Activated CD4-positive, alpha-beta T cell treated with anti-CD3 and anti-CD28 coated beads for 48 hours (primary cell): ENCODE results near the gene ZNF329.
A peak's percentile ranks its signal among the peaks of the same experiment; 100 is the strongest.

Source experiments
- DNase-seq: peaks from one replicate; pipeline ENCODE4 v3.0.0-alpha.2; 2020

Gene ZNF329

DNA sequence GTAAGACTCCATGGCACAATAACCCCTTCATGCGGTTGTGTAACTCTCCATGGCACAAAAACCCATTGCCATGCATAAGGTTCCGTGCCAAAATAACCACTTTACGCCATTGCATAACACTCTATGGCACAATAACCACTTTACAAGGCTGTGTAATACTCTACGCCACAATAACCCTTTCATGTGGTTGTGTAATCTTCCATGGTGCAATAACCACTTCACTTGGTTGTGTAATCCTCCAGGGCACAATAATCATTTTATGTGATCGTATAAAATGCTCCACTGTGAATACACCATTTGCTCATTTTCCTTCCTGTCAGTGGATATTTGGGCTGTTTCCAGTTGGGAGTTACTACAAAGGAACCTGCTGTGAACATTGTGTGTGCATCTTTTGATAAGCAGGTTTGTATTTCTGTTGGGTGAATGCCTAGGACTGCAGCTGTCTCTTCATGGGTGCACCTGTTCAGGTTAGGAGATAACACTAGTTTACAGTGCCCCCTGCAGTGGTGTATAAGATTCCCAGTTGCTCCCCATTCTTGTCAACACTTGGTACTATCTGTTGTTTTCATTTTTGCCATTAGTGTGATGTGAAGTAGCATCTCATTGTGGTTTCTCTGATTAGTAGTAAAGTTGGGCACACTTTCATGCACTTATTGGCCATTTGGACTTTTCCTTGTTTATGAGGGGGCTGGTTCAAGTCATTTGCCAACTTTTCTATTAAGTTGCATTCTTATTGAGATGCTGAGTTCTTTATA is 31.4 kb downstream of the ZNF329 start:
- no peak for DNase-seq

- DNase-seq: no peak
Measured at GRCh38 chr19:58117841-58118575, 32.6 kb downstream of the ZNF329 start.

DNA sequence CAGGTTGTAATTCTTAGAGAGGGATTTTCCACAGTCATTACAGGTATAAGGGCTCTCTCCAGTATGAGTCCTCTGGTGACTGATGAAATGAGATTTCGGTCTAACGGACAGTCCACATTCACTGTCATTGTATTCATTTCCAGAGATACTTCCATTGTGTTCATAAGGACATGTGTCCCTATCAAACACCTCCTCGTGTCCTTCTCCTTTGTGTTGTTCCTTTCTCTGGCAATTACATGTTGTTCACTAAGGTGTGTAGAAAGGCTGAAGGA is 42.1 kb downstream of the ZNF329 start:
- DNase-seq: no peak

DNA sequence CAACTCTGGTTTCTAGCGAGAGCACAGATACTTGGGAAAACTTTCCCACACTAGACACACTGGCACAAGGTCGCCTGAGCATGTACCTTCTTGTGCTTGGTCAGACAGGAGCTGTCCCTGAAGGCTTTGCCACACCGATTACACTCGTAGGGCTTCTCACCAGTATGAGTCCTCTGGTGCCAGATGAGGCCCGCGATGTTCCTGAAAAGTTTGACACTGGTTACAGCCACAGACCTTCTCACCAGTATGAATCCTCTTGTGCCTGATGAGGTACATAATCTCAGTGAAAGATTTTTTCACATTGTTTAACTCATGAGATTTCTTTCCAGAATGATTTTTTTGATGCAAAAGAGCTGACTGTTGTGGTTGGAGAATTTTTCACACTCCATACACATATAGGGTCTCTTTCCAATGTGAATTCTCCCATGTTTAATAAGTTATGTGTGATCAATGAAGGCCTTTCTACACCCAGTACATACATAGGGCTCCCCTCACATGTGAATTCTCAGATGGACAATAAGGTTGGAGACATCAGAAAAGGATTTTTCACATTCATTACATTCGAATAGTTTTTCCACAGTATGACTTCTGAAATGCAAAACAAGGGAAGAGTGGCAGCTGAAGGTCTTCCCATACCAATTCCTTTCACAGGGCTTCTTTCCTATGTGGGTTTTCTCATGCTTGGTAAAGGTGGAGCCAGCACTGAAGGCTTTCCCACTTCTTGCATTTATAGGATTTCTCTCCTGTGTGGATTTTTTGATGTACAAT is 42.6 kb downstream of the ZNF329 start:
- DNase-seq: no peak

GRCh38 chr19:58098682-58098998 is 51.9 kb downstream of the ZNF329 start:
- DNase-seq: no peak

GRCh38 chr19:58097781-58098681 is 52.6 kb downstream of the ZNF329 start, which contains the start of gene ZSCAN18:
Gene ZSCAN18, minus strand, starts transcription at chr19:58098231. Its CDS starts 7,964 bp downstream, at chr19:58090267.
- peak; percentile 96 for DNase-seq

GRCh38 chr19:58097349-58097748 is 53.2 kb downstream of the ZNF329 start:
- no peak for DNase-seq

GRCh38 chr19:58096884-58097283 is 53.7 kb downstream of the ZNF329 start:
- no peak for DNase-seq

DNA sequence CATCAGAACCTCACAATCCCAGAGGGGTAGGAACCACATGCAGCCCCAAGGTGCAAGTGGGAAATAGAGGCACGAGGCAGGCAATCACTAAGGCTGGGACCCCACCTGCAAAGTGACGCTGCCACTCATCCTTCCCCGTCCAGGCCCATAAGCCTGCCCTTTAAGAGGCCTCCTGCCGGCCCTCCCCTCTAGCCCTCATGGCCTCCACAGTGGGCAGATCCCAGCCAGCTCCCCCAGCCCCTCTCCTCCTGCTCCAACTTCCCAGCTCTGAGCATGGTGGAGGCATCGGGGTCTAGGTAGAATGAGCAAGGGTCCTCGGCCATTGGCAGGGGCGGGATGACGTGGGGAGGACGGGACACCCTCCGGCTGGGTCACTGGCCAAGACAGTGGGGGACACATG is 55.3 kb downstream of the ZNF329 start:
- no peak for DNase-seq

GRCh38 chr19:58093071-58093470 is 57.5 kb downstream of the ZNF329 start:
- DNase-seq: no peak

- no peak for DNase-seq
Measured at GRCh38 chr19:58091251-58091995, 59.2 kb downstream of the ZNF329 start.

DNA sequence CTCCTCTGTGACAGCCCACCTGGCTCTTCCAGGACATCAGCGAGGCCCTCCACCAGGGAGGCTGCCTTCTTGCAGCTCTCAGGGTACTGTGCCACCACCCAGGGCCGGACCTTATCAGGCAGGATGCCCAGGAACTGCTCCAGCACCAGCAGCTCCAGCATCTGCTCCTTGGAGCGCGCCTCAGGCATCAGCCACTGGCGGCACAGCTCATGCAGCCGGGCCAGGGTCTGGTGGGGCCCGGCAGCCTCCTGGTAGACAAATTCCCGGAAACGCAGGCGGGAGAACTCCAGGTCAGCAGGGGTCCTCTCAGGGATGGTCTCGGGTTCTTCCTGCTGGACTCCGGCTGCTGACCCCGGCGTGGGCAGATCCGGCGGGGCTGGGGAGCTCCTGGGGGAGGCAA is 60.7 kb downstream of the ZNF329 start:
- no peak for DNase-seq

GRCh38 chr19:58088521-58089052 is 62.0 kb downstream of the ZNF329 start:
- no peak for DNase-seq

DNA sequence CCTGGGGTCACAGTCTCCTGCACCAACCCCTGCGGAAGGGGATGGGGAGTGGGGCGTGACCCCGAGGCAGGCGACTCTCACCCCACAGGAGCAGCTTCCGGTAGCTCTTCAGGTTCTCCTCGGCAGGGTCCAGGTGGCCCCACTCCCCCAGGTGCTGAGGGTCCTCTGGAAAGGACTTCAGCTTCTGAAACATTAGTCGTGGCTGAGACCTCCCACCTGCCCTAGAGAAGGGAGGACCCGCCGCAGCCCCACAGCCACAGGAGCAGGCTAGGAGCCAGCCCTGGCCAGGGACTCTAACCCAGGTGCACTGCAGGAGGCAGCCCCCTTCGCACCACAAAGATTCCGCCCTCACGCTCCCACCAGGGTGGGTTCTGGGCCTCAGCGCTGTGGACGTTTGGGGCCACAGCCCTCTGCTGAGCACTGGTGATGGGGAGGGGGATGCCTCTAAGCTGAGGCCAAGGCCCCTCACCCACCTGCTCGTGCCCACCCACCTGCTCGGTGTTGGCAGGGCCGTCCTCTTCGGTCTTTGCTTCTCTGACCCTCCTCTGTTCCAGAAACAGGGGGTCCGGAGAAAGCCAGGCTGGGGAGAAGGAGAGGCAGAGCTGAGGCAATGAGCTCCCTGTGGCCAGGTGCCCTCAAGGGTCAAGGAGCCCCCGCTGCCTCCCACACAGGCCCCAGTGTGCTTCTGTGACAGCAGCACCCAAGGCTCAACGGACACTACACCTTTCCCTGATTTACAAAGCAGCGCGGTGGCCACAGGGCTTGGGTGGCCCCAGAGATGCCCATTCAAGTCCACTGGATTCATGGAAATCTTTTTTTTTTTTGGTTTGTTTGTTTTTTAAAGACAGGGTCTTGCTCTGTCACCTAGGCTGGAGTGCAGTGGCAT is 63.5 kb downstream of the ZNF329 start:
- no peak for DNase-seq

GRCh38 chr19:58085348-58085875 is 65.2 kb downstream of the ZNF329 start:
- DNase-seq: no peak

DNA sequence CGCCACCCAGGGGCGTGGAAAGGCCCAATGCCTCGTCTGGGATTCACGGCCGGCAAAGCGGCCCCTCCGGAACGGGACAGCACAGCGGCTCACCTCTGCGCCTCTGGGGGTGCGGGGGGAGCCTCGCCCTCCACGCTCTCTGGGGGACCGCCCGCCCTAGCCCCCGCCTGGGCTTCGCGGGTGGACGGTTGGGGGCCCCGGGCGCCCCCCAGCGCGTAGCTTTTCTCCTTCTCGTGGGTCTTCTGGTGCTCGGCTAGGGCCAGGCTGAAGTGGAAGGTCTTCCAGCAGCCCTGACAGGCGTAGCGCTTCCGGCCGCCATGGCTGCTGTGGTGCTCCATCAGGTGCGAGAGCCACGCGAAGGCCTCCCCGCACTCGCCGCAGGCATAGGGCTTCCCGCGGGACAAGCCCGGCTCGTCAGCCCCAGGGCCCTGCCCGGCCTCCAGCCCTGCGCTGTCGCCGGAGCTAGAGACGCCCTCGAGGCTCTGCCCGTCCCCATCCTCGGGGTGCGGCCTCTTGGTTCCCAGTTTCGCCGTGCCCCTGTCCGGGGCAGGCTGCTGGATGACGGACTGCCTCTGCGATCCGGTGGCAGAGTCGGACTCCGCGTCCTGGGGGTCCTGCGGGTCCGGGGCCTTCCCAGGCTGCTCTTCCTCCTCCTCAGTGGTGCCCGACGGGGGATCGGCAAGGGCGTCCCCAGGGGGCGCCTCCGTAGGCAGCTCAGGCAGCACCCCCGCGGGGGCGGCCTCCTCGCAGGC is 65.8 kb downstream of the ZNF329 start:
- DNase-seq: no peak

- no peak for DNase-seq
Measured at GRCh38 chr19:58083021-58083420, 67.6 kb downstream of the ZNF329 start.

DNA sequence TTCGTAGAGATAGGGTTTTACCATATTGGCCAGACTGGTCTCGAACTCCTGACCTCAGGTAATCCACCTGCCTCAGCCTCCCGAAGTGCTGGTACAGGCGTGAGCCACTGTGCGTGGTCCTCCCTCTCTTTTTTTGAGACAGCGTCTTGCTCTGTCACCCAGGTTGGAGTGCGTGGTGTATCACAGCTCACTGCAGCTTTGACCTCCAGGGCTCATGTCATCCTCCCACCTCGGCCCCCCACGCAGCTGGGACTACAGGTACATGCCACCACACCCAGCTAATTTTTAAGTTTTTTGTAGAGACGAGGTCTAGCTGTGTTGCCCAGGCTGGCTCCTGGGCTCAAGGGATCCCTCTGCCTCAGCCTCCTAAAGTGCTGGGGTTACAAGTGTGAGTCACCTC is 70.8 kb downstream of the ZNF329 start:
- DNase-seq: no peak
